Loucy (cell line): ENCODE data around the gene PPARG.
"Not testable (repeated sequence)": the region's sequence is repeated elsewhere in the genome, so short reads cannot be mapped to it uniquely, and the experiment has no call there.

Source experiments
- EZH2phosphoT487 ChIP-seq: fragments of 200-600 bp; IDR thresholded peaks from 2 replicates; pipeline ENCODE4 v1.6.1; 2018; ENCODE audit warnings: antibody characterized with exemption, mild to moderate bottlenecking, moderate library complexity, borderline replicate concordance
- TF ChIP-seq, protein P1 (sequence below): fragments of 200-600 bp; sonication (generic); conservative IDR thresholded peaks from 2 replicates; pipeline ENCODE4 v1.5.1; 2014; ENCODE audit warnings: mild to moderate bottlenecking, antibody characterized with exemption, low read length

DNA sequence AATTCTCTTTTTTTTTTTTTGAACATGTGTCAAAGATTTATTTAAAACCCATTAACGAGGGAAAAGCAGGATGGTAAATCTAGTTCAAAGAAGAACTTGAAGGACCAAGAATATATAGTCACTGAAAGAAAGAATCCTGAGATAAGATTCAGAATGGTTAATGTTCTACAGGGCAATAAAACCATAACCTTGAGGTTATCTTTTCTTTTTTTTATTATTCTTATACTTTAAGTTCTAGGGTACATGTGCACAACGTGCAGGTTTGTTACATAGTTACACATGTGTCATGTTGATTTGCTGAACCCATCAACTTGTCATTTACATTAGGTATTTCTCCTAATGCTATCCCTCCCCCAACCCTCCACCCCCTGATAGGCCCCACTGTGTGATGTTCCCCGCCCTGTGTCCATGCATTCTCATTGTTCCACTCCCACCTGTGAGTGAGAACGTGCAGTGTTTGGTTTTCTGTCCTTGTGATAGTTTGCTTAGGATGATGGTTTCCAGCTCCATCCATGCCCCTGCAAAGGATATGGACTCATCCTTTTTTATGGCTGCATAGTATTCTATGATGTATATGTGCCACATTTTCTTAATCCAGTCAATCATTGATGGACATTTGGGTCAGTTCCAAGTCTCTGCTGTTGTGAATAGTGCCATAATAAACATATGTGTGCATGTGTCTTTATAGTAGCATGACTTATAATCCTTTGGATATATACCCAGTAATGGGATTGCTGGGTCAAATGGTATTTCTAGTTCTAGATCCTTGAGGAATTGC, 97.8 kb downstream of the PPARG start:
- TF ChIP-seq, protein P1, sequence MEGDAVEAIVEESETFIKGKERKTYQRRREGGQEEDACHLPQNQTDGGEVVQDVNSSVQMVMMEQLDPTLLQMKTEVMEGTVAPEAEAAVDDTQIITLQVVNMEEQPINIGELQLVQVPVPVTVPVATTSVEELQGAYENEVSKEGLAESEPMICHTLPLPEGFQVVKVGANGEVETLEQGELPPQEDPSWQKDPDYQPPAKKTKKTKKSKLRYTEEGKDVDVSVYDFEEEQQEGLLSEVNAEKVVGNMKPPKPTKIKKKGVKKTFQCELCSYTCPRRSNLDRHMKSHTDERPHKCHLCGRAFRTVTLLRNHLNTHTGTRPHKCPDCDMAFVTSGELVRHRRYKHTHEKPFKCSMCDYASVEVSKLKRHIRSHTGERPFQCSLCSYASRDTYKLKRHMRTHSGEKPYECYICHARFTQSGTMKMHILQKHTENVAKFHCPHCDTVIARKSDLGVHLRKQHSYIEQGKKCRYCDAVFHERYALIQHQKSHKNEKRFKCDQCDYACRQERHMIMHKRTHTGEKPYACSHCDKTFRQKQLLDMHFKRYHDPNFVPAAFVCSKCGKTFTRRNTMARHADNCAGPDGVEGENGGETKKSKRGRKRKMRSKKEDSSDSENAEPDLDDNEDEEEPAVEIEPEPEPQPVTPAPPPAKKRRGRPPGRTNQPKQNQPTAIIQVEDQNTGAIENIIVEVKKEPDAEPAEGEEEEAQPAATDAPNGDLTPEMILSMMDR = not testable (repeated sequence)
- TF ChIP-seq EZH2phosphoT487 = not testable (repeated sequence)
